T-cell (primary cell): ENCODE data around the gene ERVK3-1. TPM values are rescaled to one million over a fixed set of nuclear protein-coding genes. Genes with fewer than 3 reads are reported as not detected.
"Not testable (repeated sequence)": the region's sequence is repeated elsewhere in the genome, so short reads cannot be mapped to it uniquely, and the experiment has no call there.

ENCODE experiments used
- ATAC-seq, 4 experiments: fragments of 200-7000 bp in 3 of 4; fragments of 150-1000 bp in 1 of 4; cut with Tn5 transposase; replicated peaks in 1 of 4; 1 replicate in 3 of 4; 2 replicates in 1 of 4; pipeline ENCODE4 v1.10.0; 2021; ENCODE audit warnings: moderate library complexity in 3 of 4, mild to moderate bottlenecking in 2 of 4, moderate number of reproducible peaks in 1 of 4
- CTCF ChIA-PET, 2 donors: fragments of 300-600 bp; sonication (Branson Sonifier 250); formaldehyde crosslinking; loops; one replicate each; lab custom pipeline; 2022; ENCODE audit warnings: antibody characterized with exemption in 2 of 2; lab: Charles Lee
- POLR2A ChIA-PET, 2 donors: fragments of 300-600 bp; sonication (Branson Sonifier 250); formaldehyde crosslinking; loops; one replicate each; lab custom pipeline; 2022; ENCODE audit warnings: antibody characterized with exemption in 2 of 2; lab: Charles Lee
- DNase-seq, 35 experiments: peaks; one replicate each; pipeline versions ENCODE4 v3.0.0 to v3.0.0-alpha.2; 2013 to 2023
- H3K27ac ChIP-seq: one replicate; pipeline ENCODE4 v1.5.1; 2013; ENCODE audit warnings: low read length
- H3K27me3 ChIP-seq, 2 experiments: replicated peaks in 1 of 2; 1 replicate in 1 of 2; 2 replicates in 1 of 2; pipeline versions ENCODE4 v1.6.1 to v1.7.0; 2013; ENCODE audit warnings: low read length in 1 of 2, mixed read lengths in 1 of 2; ENCODE audit not compliant: control insufficient read depth in 2 of 2, insufficient read depth in 2 of 2; ENCODE audit errors: extremely low read depth in 1 of 2
- H3K36me3 ChIP-seq, 2 donors: 1 replicate in 1 of 2; 2 replicates in 1 of 2; pipeline versions ENCODE4 v1.6.1 to v1.7.0; 2013; ENCODE audit warnings: low read length in 1 of 2; ENCODE audit not compliant: control insufficient read depth in 2 of 2, insufficient read depth in 1 of 2; ENCODE audit errors: extremely low read depth in 1 of 2
- H3K4me1 ChIP-seq, 2 experiments: 1 replicate in 1 of 2; 2 replicates in 1 of 2; pipeline versions ENCODE4 v1.6.1 to v1.7.0; 2013; ENCODE audit warnings: low read length in 2 of 2, mixed read lengths in 1 of 2; ENCODE audit not compliant: insufficient read depth in 2 of 2, control insufficient read depth in 1 of 2; ENCODE audit errors: extremely low read depth in 1 of 2
- H3K4me3 ChIP-seq, 2 donors: 1 replicate in 1 of 2; 2 replicates in 1 of 2; pipeline versions ENCODE4 v1.5.1 to v1.7.0; 2013; ENCODE audit warnings: mild to moderate bottlenecking in 2 of 2, low read length in 1 of 2, moderate library complexity in 1 of 2; ENCODE audit not compliant: control insufficient read depth in 1 of 2; ENCODE audit errors: extremely low read depth in 1 of 2
- H3K9me3 ChIP-seq: 2 replicates; pipeline ENCODE4 v1.7.0; 2013
- H3K27ac Mint-ChIP-seq, 2 donors: one replicate each; pipeline ENCODE4 v1.8.0; 2020 to 2021; ENCODE audit warnings: mild to moderate bottlenecking in 2 of 2, mixed read lengths in 2 of 2
- H3K27me3 Mint-ChIP-seq, 2 donors: one replicate each; pipeline ENCODE4 v1.8.0; 2021 to 2022; ENCODE audit warnings: mixed read lengths in 2 of 2
- H3K36me3 Mint-ChIP-seq: one replicate; pipeline ENCODE4 v1.8.0; 2021; ENCODE audit warnings: mixed read lengths
- H3K4me1 Mint-ChIP-seq, 3 donors: one replicate each; pipeline ENCODE4 v1.8.0; 2020 to 2022; ENCODE audit warnings: mixed read lengths in 3 of 3, mild to moderate bottlenecking in 1 of 3
- H3K4me3 Mint-ChIP-seq, 3 donors: one replicate each; pipeline ENCODE4 v1.8.0; 2020 to 2022; ENCODE audit warnings: mild to moderate bottlenecking in 3 of 3, mixed read lengths in 3 of 3, moderate library complexity in 3 of 3
- H3K9me3 Mint-ChIP-seq, 3 donors: one replicate each; pipeline ENCODE4 v1.8.0; 2020 to 2022; ENCODE audit warnings: mixed read lengths in 3 of 3
- WGBS: methylation state at CpG from one replicate; pipeline ENCODE4 v1.1.5; 2013; ENCODE audit warnings: missing lambda C conversion rate; ENCODE audit not compliant: insufficient coverage; 5-methylcytosine and 5-hydroxymethylcytosine counted together
- total RNA-seq, 35 experiments: library from RNA in 6 of 35; stranded (reverse) in 6 of 35; fragments of 120-200 nt in 1 of 35; gene quantifications; one replicate each; pipeline versions ENCODE4 v1.2.1 to v1.2.4 and lab custom pipeline; 2013 to 2026

ERVK3-1 gene
- total RNA-seq, 5 donors from 2014 or later (not counting 1 experiment from before 2014, with no cell fraction given): 68.0 to 137 (median 81.9) TPM

- not testable (repeated sequence) for H3K4me3 Mint-ChIP-seq, ATAC-seq, H3K9me3 ChIP-seq, H3K27me3 ChIP-seq, H3K27ac ChIP-seq, H3K27me3 Mint-ChIP-seq, H3K9me3 Mint-ChIP-seq, H3K27ac Mint-ChIP-seq, H3K4me3 ChIP-seq
- ChIA-PET POLR2A (interaction anchor here in 1 of 2 donors (1.1 kb wide), 1 partner anchor 52 kb away, joined by 3 read pairs; no protein-coding TSS in a partner anchor), CTCF (interaction anchor here in 1 of 2 donors (0.7 kb wide), 1 partner anchor 179 kb away, joined by 3 read pairs; no protein-coding TSS in a partner anchor)
- peak in 6 of 35 experiments; percentile 4 to 16 (median 10) for DNase-seq
- H3K4me1 ChIP-seq: peaks cover 8 to 15% of the 10 kb centered on the region in 2 experiments
- H3K36me3 Mint-ChIP-seq: peaks cover 78% of the 10 kb centered on the region
- H3K4me1 Mint-ChIP-seq: peaks cover 39 to 48% (median 40%) of the 10 kb centered on the region in 3 donors
- 100% methylated on average over 4 of the region's 13 CpGs for WGBS
- peaks cover 25 to 66% of the 10 kb centered on the region in 2 donors for H3K36me3 ChIP-seq
These were observed 5.5 kb downstream of the ERVK3-1 start for GRCh38 chr19:58310685-58311084.

DNA sequence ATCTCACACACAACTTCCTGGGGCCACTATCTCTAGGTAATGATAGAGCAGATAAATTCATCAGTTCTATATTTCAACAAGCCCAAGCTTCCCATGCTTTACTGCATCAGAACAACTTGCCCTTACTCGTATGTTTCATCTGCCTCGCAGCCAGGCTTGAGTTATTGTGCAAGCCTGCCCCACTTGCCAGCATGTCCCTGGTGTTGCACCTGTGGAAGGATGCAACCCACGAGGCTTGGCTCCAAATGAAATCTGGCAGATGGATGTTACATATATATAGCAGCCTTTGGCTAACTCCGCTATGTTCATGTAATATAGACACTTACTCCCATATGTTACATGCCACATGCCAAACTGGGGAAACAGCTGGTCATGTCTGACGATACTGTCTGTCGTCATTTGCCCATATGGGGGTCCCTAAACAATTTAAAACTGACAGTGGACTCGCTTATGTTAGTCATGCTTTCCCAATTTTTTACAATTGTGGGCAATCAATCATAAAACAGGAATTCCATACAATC lies 6.2 kb downstream of the ERVK3-1 start:
- Mint-ChIP-seq H3K9me3 (no peaks in the 10 kb centered on the region), H3K27ac (no peak overlapping the region), H3K4me3 (no peak overlapping the region), H3K4me1 (peaks cover 32 to 41% (median 33%) of the 10 kb centered on the region in 3 donors), H3K36me3 (peaks cover 75% of the 10 kb centered on the region), H3K27me3 (no peaks in the 10 kb centered on the region)
- 98% methylated on average over 5 of the region's 7 CpGs for WGBS
- ATAC-seq (no peak), DNase-seq (no peak)
- ChIA-PET CTCF (interaction anchor here in 1 of 2 donors (0.7 kb wide), 1 partner anchor 179 kb away, joined by 3 read pairs; no protein-coding TSS in a partner anchor), POLR2A (no interaction called here)
- no peaks in the 10 kb centered on the region for H3K9me3 ChIP-seq
- peaks cover 4 to 8% of the 10 kb centered on the region in 2 experiments for H3K4me1 ChIP-seq
- peaks cover 25 to 68% of the 10 kb centered on the region in 2 donors for H3K36me3 ChIP-seq
- H3K27ac ChIP-seq: no peak overlapping the region
- no peak overlapping the region for H3K4me3 ChIP-seq
- no peaks in the 10 kb centered on the region for H3K27me3 ChIP-seq

GRCh38 chr19:58315580-58315979 lies 10.4 kb downstream of the ERVK3-1 start:
- Histone ChIP-seq H3K27me3 (no peaks in the 10 kb centered on the region), H3K27ac (no peak overlapping the region), H3K4me1 (no peaks in the 10 kb centered on the region), H3K36me3 (peaks cover 25 to 50% of the 10 kb centered on the region in 2 donors), H3K9me3 (no peaks in the 10 kb centered on the region), H3K4me3 (no peak overlapping the region)
- WGBS: 100% methylated on average over 1 of the region's 2 CpGs
- ChIA-PET CTCF (no interaction called here), POLR2A (no interaction called here)
- Mint-ChIP-seq H3K9me3 (no peaks in the 10 kb centered on the region), H3K4me3 (no peak overlapping the region), H3K27me3 (no peaks in the 10 kb centered on the region), H3K27ac (no peak overlapping the region), H3K36me3 (peaks cover 49% of the 10 kb centered on the region), H3K4me1 (peaks cover 0 to 5% (median 3%) of the 10 kb centered on the region in 3 donors)
- DNase-seq (no peak), ATAC-seq (peak in 1 of 4 experiments; percentile 17)

DNA sequence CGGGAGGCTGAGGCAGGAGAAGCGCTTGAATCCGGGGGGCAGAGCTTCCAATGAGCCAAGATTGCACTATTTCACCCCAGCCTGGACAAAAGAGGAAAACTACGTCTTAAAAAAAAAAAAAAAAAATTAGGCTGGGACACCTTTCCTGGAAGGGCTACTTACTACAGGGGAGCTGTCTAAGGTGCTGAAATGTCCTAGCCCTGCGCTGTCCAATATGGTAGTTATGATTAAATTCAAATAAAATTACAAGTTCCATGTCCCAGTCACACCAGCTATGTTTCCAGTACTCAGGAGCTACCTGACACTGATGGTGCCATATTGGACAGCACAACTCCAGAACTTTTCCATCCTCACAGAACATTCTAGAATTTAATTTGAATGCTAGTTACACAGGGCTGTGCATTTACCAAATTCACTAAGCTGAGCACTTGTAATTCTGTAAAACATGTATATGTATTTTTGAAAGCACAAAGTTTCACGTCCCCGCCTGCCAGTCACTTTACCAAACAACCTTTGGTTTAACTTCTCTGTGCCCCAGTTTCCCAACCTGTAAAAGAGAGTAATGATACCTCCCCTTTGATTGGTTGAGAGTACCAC lies 12.4 kb downstream of the ERVK3-1 start:
- H3K27ac ChIP-seq: no peak overlapping the region
- Mint-ChIP-seq H3K27me3 (no peaks in the 10 kb centered on the region), H3K4me1 (no peaks in the 10 kb centered on the region), H3K4me3 (no peak overlapping the region), H3K9me3 (no peaks in the 10 kb centered on the region), H3K36me3 (peaks cover 36% of the 10 kb centered on the region), H3K27ac (no peak overlapping the region)
- no peaks in the 10 kb centered on the region for H3K9me3 ChIP-seq
- DNase-seq (peak in 1 of 35 experiments; percentile 59), ATAC-seq (peak in 1 of 4 experiments; percentile 31)
- no peak overlapping the region for H3K4me3 ChIP-seq
- H3K27me3 ChIP-seq: no peaks in the 10 kb centered on the region
- 96% methylated on average over 4 of the region's 7 CpGs for WGBS
- ChIA-PET CTCF (no interaction called here), POLR2A (no interaction called here)
- peaks cover 17 to 40% of the 10 kb centered on the region in 2 donors for H3K36me3 ChIP-seq
- no peaks in the 10 kb centered on the region for H3K4me1 ChIP-seq

DNA sequence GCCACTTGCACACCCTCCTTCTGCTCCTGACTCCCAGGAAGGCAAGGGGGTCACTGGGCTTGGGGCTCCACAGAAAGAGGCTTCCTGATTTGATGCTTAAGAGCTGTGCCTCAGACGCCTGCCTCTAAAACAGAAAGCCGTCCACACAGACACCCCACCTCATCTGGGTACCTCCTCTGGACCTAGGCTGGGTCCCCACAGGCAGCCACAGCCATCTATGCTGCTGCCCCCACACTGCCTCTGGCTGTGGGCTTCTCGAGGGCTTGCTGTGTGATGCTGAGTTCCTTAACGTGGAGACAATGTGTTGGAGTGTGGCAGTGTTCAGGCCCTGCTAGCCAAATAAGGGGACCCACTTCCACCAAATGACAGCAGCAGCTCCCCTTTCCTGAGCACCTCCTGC lies 13.1 kb downstream of the ERVK3-1 start:
- POLR2A ChIA-PET: no interaction called here

DNA sequence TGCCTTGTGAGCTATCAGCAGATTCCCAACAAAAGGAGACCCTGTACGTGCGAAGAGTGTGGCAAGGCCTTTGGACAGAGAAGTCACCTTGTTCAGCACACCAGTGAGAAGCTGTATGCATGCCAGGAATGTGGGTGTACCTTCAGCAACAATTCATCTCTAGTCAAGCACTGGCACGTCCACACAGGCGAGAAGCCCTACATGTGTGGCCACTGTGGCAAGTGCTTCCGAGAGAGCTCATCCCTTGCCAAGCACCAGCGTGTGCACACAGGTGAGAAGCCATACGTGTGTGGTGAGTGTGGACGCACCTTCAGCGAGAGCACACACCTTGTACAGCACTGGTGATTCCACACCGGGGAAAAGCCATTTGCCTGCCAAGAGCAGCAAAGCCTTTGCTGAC lies 14.1 kb downstream of the ERVK3-1 start:
- H3K4me1 Mint-ChIP-seq: no peaks in the 10 kb centered on the region
- WGBS: over 99% methylated on average over 10 of the region's 10 CpGs
- no peak overlapping the region for H3K27ac ChIP-seq
- ChIA-PET POLR2A (no interaction called here), CTCF (no interaction called here)
- peaks cover 16 to 24% of the 10 kb centered on the region in 2 donors for H3K36me3 ChIP-seq
- no peak for DNase-seq
- no peak overlapping the region for H3K27ac Mint-ChIP-seq
- H3K4me1 ChIP-seq: no peaks in the 10 kb centered on the region
- no peak overlapping the region for H3K4me3 ChIP-seq
- no peaks in the 10 kb centered on the region for H3K9me3 ChIP-seq
- no peaks in the 10 kb centered on the region for H3K9me3 Mint-ChIP-seq
- H3K36me3 Mint-ChIP-seq: peaks cover 27% of the 10 kb centered on the region
- no peak overlapping the region for H3K4me3 Mint-ChIP-seq
- no peaks in the 10 kb centered on the region for H3K27me3 ChIP-seq
- H3K27me3 Mint-ChIP-seq: no peaks in the 10 kb centered on the region
- ATAC-seq: no peak

More for the DNA sequence above, 13.1 kb downstream of the ERVK3-1 start:
- H3K36me3 Mint-ChIP-seq: peaks cover 33% of the 10 kb centered on the region
- Histone ChIP-seq H3K27ac (no peak overlapping the region), H3K36me3 (peaks cover 18 to 33% of the 10 kb centered on the region in 2 donors), H3K4me3 (no peak overlapping the region), H3K27me3 (no peaks in the 10 kb centered on the region), H3K9me3 (no peaks in the 10 kb centered on the region), H3K4me1 (no peaks in the 10 kb centered on the region)
- 80% methylated on average over 2 of the region's 4 CpGs for WGBS
- no peak overlapping the region for H3K4me3 Mint-ChIP-seq
- no peak for DNase-seq
- no peaks in the 10 kb centered on the region for H3K27me3 Mint-ChIP-seq
- no peak overlapping the region for H3K27ac Mint-ChIP-seq
- CTCF ChIA-PET: no interaction called here
- ATAC-seq: no peak
- no peaks in the 10 kb centered on the region for H3K4me1 Mint-ChIP-seq
- no peaks in the 10 kb centered on the region for H3K9me3 Mint-ChIP-seq
